ENCODE measurements around the gene ATP9B. TPM values are rescaled to one million over a fixed set of nuclear protein-coding genes. Genes with fewer than 3 reads are reported as not detected.

ATP9B gene
- total RNA-seq, 1 experiment from 2014 or later = 20.9 TPM

- TF ChIP-seq CTCF (conservative IDR thresholded peaks at IDR 0.05) = no peak
- H3T11ph ChIP-seq (ENCODE audit: low read length) = no peak overlapping the region
Measured at GRCh38 chr18:79372991-79373390, 303.8 kb downstream of the ATP9B start.

More at GRCh38 chr18:79372991-79373390, 303.8 kb downstream of the ATP9B start:
- no peak overlapping the region for H2BK15ac ChIP-seq (ENCODE audit: low read depth, low read length)
- H3K4me2 ChIP-seq (ENCODE audit: insufficient read depth, insufficient read length, low read length) = no peak overlapping the region
- no peaks in the 10 kb centered on the region for H3K27me3 ChIP-seq (ENCODE audit: insufficient read depth, low read length)
- H3K14ac ChIP-seq (ENCODE audit: insufficient read depth, low read length) = no peak overlapping the region
- no peak overlapping the region for H3K27ac ChIP-seq (ENCODE audit: insufficient read length, low read depth, low read length)
- no peak overlapping the region for H2BK12ac ChIP-seq (ENCODE audit: insufficient read length, low read depth, low read length)
- no peaks in the 10 kb centered on the region for H3K27me3 Mint-ChIP-seq (ENCODE audit: low read depth)
- no peak overlapping the region for H3K4ac ChIP-seq (ENCODE audit: low read depth, low read length)
- no peaks in the 10 kb centered on the region for H3K23me2 ChIP-seq (ENCODE audit: insufficient read length, low read depth, low read length, poor library complexity, severe bottlenecking)
- no peaks in the 10 kb centered on the region for H4K20me1 ChIP-seq (ENCODE audit: control insufficient read depth, insufficient read depth, insufficient read length)
- H3K79me2 ChIP-seq (ENCODE audit: insufficient read depth, low read length) = no peaks in the 10 kb centered on the region
- DNase-seq = no peak
- H3K79me1 ChIP-seq (ENCODE audit: insufficient read depth, low read depth, low read length, poor library complexity, severe bottlenecking) = no peaks in the 10 kb centered on the region
- no peak overlapping the region for H3K4me3 Mint-ChIP-seq
- H3K4me1 Mint-ChIP-seq = peaks cover 4% of the 10 kb centered on the region in 2 experiments; a peak in 2 of 4 replicates
- H3K9me3 ChIP-seq (ENCODE audit: control insufficient read depth, low read depth, low read length) = no peaks in the 10 kb centered on the region
- peaks cover 2 to 12% (median 8%) of the 10 kb centered on the region in 3 experiments; a peak in 4 of 7 replicates for H3K36me3 Mint-ChIP-seq (ENCODE audit: insufficient read depth in 1 of 3, low read depth in 3 of 3)
- H4K5ac ChIP-seq (ENCODE audit: insufficient read length, low read depth, low read length) = no peak overlapping the region
- no peak overlapping the region for H3K56ac ChIP-seq (ENCODE audit: insufficient read length, low read depth, low read length)
- no peak overlapping the region for H3K27ac Mint-ChIP-seq
- no peaks in the 10 kb centered on the region for H3K4me1 ChIP-seq (ENCODE audit: insufficient read depth, low read length)
- H2BK5ac ChIP-seq (ENCODE audit: insufficient read length, low read length) = no peak overlapping the region
- no peak overlapping the region for H2AFZ ChIP-seq (ENCODE audit: low read length)
- H3K18ac ChIP-seq (ENCODE audit: insufficient read length, low read depth, low read length) = no peak overlapping the region
- no CpG with 5 or more reads among the region's 2 CpGs for WGBS (ENCODE audit: extremely low coverage, insufficient read length, low lambda C conversion rate)
- H3K23ac ChIP-seq (ENCODE audit: insufficient read length, low read depth, low read length) = no peak overlapping the region
- H2BK120ac ChIP-seq (ENCODE audit: low read depth, low read length, poor library complexity, severe bottlenecking) = no peak overlapping the region
- no peak overlapping the region for H2BK20ac ChIP-seq (ENCODE audit: low read depth, low read length, poor library complexity, severe bottlenecking)
- H4K91ac ChIP-seq (ENCODE audit: insufficient read length, low read depth, low read length) = no peak overlapping the region
- H3K9ac ChIP-seq (ENCODE audit: extremely low read depth, insufficient read length, low read length) = no peak overlapping the region
- H4K8ac ChIP-seq (replicated peaks; ENCODE audit: insufficient read length, low read depth, low read length) = no peak overlapping the region
- H2AK5ac ChIP-seq (ENCODE audit: insufficient read length, low read length) = no peak overlapping the region
- no peaks in the 10 kb centered on the region for H3K9me3 Mint-ChIP-seq
